KOPT-K1 (cell line): ENCODE results near the gene SPN.
"Not testable (repeated sequence)": the region's sequence is repeated elsewhere in the genome, so short reads cannot be mapped to it uniquely, and the experiment has no call there.

Experiments used
- H3K27ac ChIP-seq: fragments of 200-600 bp; sonication (generic); 2 replicates; pipeline ENCODE4 v1.5.1; 2016; ENCODE audit warnings: antibody characterized with exemption, mild to moderate bottlenecking, low read depth, low read length; ENCODE audit not compliant: poor library complexity, severe bottlenecking
- H3K36me3 ChIP-seq: fragments of 200-600 bp; sonication (generic); 2 replicates; pipeline ENCODE4 v1.5.1; 2017; ENCODE audit warnings: antibody characterized with exemption, mild to moderate bottlenecking, low read length, moderate library complexity; ENCODE audit not compliant: insufficient read depth
- H3K9me3 ChIP-seq: fragments of 200-600 bp; sonication (generic); 2 replicates; pipeline ENCODE4 v1.5.1; 2017; ENCODE audit warnings: antibody characterized with exemption, low read length, mild to moderate bottlenecking; ENCODE audit not compliant: insufficient read depth, poor library complexity, severe bottlenecking

SPN gene

GRCh38 chr16:29638751-29639150 is 24.3 kb upstream of the SPN start:
- not testable (repeated sequence) for H3K27ac ChIP-seq

DNA sequence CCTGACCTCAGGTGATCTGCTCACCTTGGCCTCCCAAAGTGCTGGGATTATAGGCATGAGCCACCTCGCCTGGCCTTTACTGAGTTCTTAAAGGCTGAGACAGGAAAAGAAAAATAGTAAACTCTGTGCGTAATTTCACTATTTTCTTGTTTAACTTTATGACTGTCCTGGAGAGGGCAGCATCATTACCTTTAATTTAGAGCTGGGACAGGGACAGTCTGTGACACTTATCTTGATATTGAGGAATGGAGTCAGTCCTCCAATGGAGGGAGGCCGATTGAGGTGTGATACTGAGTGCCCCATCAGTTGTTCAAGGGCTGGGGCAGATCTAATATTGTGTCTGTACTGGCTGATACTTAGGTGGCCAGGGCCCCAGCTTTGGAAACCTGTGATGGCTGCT is 21.5 kb upstream of the SPN start:
- H3K36me3 ChIP-seq, result no peaks in the 10 kb centered on the region
- no peaks in the 10 kb centered on the region for H3K9me3 ChIP-seq
- H3K27ac ChIP-seq, result peak overlapping the region; percentile 48

More at GRCh38 chr16:29638751-29639150, 24.3 kb upstream of the SPN start:
- H3K36me3 ChIP-seq, H3K9me3 ChIP-seq: not testable (repeated sequence)

DNA sequence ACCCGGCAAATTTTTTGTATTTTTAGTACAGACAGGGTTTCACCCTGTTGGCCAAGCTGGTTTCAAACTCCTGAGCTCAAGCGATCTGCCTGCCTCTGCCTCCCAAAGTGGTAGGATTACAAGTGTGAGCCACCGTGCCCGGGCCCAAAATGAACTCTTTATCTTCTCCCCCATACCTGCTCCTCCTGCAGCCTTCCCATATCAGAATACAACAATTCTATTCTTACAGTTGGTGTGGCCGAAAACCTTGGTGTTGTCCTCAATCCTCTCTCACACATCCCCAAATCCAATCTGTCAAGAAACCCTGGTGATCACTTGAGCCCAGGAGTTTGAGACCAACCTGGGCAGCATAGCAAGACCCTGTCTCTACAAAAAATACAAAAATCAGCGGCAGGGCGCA is 19.5 kb upstream of the SPN start:
- Histone ChIP-seq H3K9me3 (no peaks in the 10 kb centered on the region), H3K36me3 (no peaks in the 10 kb centered on the region), H3K27ac (no peak overlapping the region)

DNA sequence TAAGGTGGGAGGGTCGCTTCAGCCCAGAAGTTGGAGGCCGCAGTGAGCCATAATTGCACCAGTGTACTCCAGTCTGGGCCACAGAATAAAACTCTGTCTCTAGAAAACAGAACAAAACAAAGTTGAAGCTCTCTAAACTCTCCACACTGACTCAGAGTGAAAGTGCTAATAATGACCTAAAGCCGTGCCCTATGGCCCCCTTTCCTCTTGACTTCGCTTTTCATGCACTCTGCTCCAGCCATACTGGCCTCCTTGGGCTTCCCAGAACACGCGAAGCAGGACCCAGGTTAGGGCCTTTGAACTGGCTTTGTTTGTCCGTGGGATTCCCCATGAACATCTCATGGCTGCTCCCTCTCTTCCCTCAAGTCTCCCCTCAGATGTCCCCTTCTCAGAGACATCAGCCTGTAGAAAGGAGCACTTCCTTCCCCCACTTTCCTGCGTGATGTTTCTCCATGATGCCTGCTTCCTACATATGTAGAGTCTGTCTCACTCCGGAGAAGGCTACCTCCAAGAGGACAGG is 18.6 kb upstream of the SPN start:
- Histone ChIP-seq H3K36me3 (no peaks in the 10 kb centered on the region), H3K9me3 (no peaks in the 10 kb centered on the region), H3K27ac (no peak overlapping the region)

DNA sequence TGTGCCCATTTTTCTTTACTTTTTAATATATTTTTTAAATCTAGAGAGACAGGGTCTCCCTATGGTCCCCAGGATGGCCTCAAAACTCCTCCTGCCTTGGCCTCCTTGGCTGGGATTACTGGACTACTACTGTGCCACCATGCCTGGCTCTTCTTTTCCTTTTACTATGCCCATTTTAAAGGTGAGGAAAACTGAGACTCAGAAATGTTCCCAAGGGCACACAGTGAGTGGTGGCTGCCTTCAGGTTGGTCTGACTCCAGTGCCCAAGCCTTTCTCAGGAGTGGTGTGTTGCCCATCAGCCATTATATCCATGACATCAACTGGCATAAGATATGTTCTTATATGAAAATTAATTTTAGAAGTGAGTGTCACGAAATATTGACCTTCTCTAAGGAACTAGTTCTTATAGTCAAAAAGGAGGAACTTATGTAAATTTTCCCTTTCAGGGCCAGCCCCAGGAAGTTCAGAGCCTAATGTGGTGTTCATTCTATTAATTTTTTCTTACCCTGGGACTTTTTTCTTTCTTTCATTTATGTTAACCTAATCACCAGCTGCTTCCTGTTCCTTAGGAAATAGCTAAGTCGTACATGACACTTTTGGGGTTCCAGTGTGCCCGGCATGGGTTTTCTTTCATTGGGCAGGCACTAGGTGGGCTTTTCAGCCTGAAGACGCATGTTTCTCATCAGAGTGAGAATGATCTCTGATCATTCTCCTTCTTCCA is 17.9 kb upstream of the SPN start:
- no peak overlapping the region for H3K27ac ChIP-seq
- H3K36me3 ChIP-seq, result no peaks in the 10 kb centered on the region
- no peaks in the 10 kb centered on the region for H3K9me3 ChIP-seq

DNA sequence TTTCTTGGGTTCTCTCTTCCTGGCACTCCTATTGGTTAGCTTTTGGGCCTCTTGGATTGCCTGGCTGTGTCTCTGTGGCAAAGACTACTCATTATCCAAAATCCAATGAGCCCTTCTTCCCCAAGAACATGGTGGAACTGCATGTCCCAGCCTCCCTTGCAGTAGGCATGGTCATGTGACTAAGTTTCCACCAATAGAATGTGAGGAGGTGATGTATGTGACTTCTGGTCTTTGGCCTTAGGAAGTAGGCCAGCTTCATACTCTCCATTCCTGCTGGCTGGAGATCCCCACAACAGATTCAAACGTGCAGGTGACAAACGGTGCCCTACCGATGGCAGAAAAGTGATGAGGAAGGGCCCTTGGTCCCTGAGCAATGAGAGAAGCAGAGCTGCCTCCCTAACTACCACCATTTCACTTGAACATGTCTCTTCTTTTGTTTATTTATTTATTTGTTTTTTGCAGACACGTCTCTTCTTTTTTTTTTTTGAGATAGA is 17.3 kb upstream of the SPN start:
- H3K9me3 ChIP-seq, result no peaks in the 10 kb centered on the region
- no peaks in the 10 kb centered on the region for H3K36me3 ChIP-seq
- no peak overlapping the region for H3K27ac ChIP-seq

DNA sequence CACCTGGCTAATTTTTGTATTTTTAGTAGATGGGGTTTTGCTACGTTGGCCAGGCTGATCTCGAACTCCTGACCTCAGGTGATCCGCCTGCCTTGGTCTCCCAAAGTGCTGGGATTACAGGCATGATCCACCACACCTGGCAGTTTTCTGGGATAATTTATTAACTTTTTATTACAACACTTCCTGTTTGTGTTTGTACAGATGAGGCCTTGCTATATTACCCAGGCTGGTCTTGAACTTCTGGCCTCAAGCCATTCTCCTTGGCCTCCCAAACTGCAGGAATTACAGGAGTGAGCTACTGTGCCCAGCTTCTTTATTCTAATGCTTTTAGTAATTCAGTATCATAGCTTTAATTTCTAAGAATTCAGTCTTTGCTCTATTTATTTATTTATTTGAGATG is 16.1 kb upstream of the SPN start:
- Histone ChIP-seq H3K36me3 (no peaks in the 10 kb centered on the region), H3K27ac (no peak overlapping the region), H3K9me3 (no peaks in the 10 kb centered on the region)

DNA sequence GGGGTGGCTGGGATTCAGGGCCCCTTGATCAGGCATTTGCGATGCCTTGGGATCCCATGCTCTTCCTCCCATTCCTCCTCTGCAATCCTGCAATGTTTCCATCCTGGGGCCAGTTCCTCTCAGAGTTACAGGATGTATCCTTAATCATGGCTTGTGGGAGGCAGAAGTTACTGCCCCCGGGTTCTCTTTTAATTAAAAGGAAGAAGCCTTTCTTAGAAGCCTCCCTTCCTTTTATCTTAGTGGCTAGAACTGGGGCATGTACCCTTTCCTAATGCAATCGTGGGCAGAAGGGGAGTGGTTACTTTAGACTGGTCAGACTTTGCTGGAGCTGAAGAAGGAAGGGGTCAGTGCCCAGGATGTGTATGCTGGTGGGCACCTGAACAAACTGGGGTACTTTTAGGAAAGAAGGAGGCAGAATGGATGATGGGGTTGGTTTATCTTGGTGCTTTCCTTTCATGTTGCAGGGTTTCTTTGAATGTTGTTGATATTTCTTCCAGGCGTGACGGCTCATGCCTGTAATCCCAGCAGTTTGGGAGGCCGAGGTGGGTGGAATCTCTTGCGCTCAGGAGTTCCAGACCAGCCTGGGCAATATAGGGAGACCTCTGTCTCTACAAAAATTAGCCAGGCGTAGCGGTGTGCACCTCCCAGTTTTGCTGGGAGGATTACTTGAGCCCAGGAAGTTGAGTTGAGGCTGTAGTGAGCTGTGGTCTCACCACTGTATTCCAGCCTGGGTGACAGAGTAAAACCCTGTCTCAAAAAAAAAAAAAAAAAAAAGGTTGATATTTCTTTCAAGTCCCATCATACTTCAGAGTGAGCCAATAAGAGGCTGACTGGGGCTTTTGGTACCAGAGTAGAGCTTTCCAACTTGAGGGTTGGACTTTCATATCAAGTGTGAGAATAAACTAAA is 13.2 kb upstream of the SPN start:
- Histone ChIP-seq H3K9me3 (no peaks in the 10 kb centered on the region), H3K36me3 (no peaks in the 10 kb centered on the region), H3K27ac (peak overlapping the region; percentile 60)

DNA sequence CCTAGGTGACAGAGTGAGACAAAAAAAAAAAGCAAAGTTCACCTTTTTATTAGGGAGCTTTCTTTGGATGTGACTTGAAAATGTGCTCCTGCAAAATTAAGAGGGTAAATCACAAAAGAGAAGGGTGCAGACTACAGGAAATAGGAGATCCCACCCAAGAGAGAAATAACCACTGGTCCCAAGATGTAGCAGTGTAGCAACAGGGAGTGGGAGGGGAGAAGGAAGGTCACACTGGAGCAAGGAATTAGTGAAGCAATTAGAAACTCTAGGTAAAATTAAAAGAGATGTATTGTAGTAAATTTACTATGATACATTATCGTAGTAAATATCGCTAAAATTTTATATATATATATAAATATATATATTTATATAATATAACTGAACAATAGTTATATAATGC is 12.3 kb upstream of the SPN start:
- no peaks in the 10 kb centered on the region for H3K36me3 ChIP-seq
- H3K9me3 ChIP-seq, result no peaks in the 10 kb centered on the region
- peak overlapping the region; percentile 60 for H3K27ac ChIP-seq

GRCh38 chr16:29651774-29652349 is 11.2 kb upstream of the SPN start:
- H3K27ac ChIP-seq, result no peak overlapping the region

DNA sequence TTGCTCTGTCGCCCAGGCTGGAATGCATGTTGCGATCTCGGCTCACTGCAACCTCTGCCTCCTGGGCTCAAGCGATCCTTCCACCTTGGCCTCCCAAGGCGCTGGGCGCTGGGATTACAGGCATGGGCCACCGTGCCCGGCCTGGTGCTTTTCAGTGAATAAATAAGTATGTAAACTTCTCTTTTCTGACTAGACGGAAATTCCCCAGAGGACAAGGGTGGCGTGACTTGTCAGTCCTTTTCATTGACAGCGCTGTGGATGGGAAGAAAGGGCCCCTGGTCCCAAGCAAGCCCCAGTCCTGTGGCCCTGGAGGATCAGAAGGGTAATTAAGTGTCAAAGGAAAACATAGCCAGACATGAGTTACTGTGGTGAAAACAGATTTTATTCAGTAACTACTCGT is 9.6 kb upstream of the SPN start:
- Histone ChIP-seq H3K9me3 (no peaks in the 10 kb centered on the region), H3K36me3 (no peaks in the 10 kb centered on the region), H3K27ac (no peak overlapping the region)

More at GRCh38 chr16:29651774-29652349, 11.2 kb upstream of the SPN start:
- Histone ChIP-seq H3K9me3 (no peaks in the 10 kb centered on the region), H3K36me3 (no peaks in the 10 kb centered on the region)

DNA sequence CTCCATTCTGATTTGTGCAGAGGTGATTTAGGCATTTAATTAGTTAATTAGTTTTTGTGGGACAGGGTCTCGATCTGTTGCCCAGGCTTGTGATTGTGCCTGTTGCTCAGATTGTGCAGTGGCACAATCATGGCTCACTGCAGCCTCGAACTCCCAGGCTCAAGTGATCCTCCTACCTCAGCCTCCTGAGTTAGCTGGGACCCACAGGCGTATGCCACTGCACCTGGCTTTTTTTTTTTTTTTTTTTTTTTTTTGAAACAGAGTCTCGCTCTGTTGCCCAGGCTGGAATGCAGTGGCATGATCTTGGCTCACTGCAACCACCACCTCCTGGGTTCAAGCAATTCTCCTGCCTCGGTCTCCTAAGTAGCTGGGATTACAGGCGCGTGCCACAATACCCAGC is 9.2 kb upstream of the SPN start:
- H3K27ac ChIP-seq, H3K36me3 ChIP-seq, H3K9me3 ChIP-seq: not testable (repeated sequence)

DNA sequence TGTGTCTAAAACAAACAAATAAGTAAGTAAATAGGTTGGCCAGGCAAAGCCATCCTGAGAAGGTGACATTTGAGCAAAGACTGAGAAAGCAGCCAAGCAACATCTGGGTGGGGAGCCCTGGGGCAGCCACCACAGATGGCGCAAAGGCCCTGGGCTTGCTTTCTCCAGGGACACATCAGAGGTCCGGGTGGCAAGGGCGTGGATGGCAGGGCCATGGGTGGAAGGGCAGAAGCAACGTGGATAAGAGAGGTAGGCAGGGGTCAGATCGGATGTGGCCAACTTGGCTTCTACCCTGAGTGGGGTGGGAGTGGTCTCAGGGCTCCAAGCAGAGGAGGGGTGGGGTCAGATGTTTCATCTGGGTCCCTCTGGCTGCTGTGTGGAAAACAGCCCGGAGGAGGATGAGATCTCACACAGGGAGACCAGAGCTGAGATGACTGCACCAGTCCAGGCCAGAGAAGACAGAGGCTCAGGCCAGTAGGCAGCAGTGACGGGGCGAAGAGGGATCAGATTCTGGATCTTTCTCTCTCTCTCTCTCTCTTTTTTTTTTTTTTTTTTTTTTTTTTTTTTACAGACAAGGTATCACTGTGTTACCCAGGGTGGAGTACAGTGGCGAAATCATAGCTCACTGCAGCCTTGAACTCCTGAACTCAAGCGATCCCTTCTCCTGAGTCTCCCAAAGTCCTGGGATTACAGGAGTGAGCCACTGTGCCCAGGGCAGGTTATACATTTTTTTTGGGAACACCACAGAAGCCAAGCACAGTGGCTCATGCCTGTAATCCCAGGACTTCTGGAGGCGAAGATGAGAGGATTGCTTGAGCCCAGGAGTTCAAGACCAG is 6.1 kb upstream of the SPN start:
- Histone ChIP-seq H3K27ac (no peak overlapping the region), H3K36me3 (no peaks in the 10 kb centered on the region), H3K9me3 (no peaks in the 10 kb centered on the region)

DNA sequence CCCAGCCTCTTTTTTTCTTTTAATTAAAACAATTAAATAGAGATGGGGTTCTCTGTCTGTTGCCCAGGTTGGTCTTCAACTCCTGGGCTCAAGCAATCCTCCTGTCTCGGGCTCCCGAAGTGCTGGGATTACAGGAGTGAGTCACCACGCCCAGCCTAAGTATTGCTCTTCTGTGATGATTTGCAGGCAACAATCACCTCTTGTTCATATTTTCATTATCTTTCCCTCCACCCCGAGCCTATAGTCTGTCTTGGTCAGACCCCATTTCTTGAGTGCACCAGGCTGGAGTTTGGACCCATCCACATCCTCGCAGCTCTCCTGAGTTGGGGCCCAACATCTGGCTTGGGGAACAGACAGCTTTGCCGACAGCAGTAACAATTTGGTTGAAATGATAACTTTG is 4.3 kb upstream of the SPN start:
- no peaks in the 10 kb centered on the region for H3K9me3 ChIP-seq
- peaks cover 2% of the 10 kb centered on the region; the same call in 1 of the 2 replicates for H3K36me3 ChIP-seq
- H3K27ac ChIP-seq, result no peak overlapping the region
